Ectodermal cell (in vitro differentiated cells): ENCODE data around the gene LENG8.
"Not testable (repeated sequence)": the region's sequence is repeated elsewhere in the genome, so short reads cannot be mapped to it uniquely, and the experiment has no call there.

Experiments used
- H3K27ac ChIP-seq: 2 replicates; pipeline ENCODE4 v1.7.0; 2013; ENCODE audit warnings: mild to moderate bottlenecking, low read depth, low read length; ENCODE audit not compliant: insufficient read depth, poor library complexity, severe bottlenecking
- H3K27me3 ChIP-seq: 2 replicates; pipeline ENCODE4 v1.7.0; 2013; ENCODE audit warnings: mild to moderate bottlenecking, low read length; ENCODE audit not compliant: insufficient read depth, control insufficient read depth, poor library complexity, severe bottlenecking
- H3K36me3 ChIP-seq: one replicate; pipeline ENCODE4 v1.7.0; 2013; ENCODE audit warnings: low read length; ENCODE audit not compliant: control insufficient read depth, insufficient read depth
- H3K4me1 ChIP-seq: one replicate; pipeline ENCODE4 v1.7.0; 2013; ENCODE audit warnings: low read length; ENCODE audit not compliant: control insufficient read depth, insufficient read depth
- H3K4me3 ChIP-seq: 2 replicates; pipeline ENCODE4 v1.7.0; 2013; ENCODE audit warnings: low read depth, low read length, control low read depth; ENCODE audit not compliant: insufficient read depth
- H3K9me3 ChIP-seq: 2 replicates; pipeline ENCODE4 v1.7.0; 2013; ENCODE audit warnings: mild to moderate bottlenecking, low read length, moderate library complexity; ENCODE audit not compliant: control insufficient read depth
- WGBS, 2 experiments: methylation state at CpG; one replicate each; pipeline ENCODE4 v1.1.7; 2013; ENCODE audit warnings: missing lambda C conversion rate in 2 of 2; 5-methylcytosine and 5-hydroxymethylcytosine counted together

Gene LENG8

DNA sequence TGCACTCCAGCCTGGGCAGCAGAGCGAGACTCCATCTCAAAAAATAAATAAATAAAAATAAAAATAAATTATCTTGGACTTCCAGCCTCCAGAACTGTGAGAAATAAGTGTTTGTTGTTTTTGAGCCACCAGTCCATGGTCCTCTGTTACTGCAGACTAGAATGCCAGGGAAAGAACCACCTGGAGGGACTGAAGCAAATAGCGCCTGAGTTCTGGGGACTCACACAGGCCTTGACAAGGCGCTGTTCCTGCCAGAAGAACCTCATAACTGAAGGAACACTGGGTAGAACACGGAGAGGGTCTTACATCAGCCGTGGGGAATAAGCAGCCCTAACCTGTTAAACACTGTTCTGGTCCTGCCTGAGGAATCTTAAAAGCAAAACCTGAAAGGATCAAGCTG is 8.4 kb upstream of the LENG8 start:
- H3K27ac ChIP-seq: no peak overlapping the region
- 93 to 94% methylated on average over 4 of the region's 5 CpGs for WGBS, 2 experiments
- peaks cover 23% of the 10 kb centered on the region for H3K4me1 ChIP-seq
- no peak overlapping the region for H3K4me3 ChIP-seq
- H3K9me3 ChIP-seq: no peaks in the 10 kb centered on the region
- H3K36me3 ChIP-seq: peaks cover 6% of the 10 kb centered on the region
- H3K27me3 ChIP-seq: no peaks in the 10 kb centered on the region

DNA sequence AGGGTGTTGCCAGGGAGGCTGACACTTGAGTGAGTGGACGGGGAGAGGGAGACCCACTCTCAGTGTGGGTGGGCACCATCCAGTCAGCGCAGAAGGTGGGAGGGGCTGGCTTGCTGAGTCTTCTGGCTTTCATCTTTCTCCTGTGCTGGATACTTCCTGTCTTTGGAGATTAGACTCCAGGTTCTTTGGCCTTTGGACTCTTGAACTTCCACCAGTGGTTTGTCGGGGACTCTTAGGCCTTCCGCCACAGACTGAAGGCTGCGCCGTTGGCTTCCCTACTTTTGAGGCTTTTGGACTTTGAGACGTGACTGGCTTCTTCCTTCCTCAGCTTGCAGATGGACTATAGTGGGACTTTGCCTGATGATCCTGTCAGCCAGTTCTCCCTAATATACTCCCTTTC is 4.3 kb upstream of the LENG8 start:
- Histone ChIP-seq H3K27ac (no peak overlapping the region), H3K27me3 (no peaks in the 10 kb centered on the region), H3K4me3 (no peak overlapping the region), H3K4me1 (no peaks in the 10 kb centered on the region), H3K9me3 (no peaks in the 10 kb centered on the region), H3K36me3 (peaks cover 6% of the 10 kb centered on the region)
- WGBS, 2 experiments: 94 to 97% methylated on average over 7 of the region's 7 CpGs

DNA sequence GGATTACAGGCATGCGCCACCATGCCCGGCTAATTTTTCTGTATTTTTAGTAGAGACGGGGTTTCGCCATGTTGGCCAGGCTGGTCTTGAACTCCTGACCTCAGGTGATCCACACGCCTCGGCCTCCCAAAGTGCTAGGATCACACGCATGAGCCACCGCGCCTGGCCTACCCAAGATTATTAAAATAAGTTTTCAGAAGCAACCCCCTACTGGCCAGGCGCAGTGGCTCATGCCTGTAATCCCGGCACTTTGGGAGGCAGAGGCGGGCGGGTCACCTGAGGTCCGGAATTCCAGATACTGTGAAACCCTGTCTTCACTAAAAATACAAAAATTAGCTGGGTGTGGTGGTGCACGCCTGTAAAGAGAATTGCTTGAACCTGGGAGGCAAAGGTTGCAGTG is 2.6 kb upstream of the LENG8 start:
- not testable (repeated sequence) for H3K27ac ChIP-seq, H3K4me3 ChIP-seq, H3K36me3 ChIP-seq, H3K4me1 ChIP-seq, H3K27me3 ChIP-seq, H3K9me3 ChIP-seq
- 92 to 96% methylated on average over 15 of the region's 15 CpGs for WGBS, 2 experiments

DNA sequence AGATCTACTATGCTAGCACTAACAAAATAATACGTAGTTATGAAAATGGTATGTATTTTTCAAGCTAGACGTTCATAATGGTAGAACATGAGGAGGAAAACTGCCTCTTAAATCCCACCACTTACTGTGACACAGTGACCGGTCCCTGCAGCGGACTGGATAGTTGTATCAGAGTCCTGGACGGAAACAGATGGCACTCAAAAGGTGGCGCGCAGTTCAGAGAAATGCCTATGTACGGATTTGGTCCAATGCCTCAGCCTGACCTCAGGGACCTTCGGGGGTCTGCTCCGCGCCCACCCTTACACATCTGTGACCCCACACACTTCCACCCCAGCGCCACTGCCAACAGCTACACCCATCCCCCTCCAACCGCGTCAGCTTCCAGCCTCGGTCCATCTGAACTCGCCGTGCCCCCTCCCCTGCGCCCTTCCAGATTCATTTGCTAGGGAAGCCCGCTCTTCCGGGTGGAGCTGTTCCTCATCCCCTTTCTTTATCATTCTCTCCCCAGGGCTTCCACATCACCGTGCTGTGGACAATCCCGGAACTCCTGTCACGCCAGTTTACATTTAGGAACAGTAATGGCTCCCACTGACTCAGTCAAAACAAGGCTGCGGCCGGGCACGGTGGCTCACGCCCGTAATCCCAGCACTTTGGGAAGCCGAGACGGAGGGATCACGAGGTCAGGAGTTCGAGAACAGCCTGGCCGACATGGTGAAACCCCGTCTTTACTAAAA is 792 bp upstream of the LENG8 start:
- WGBS, 2 experiments: 4% methylated on average over 34 of the region's 34 CpGs
- Histone ChIP-seq H3K4me3 (peak overlapping the region; percentile 66), H3K9me3 (no peaks in the 10 kb centered on the region), H3K4me1 (peaks cover 8% of the 10 kb centered on the region), H3K27me3 (no peaks in the 10 kb centered on the region), H3K27ac (peak overlapping the region; percentile 96), H3K36me3 (peaks cover 23% of the 10 kb centered on the region)

DNA sequence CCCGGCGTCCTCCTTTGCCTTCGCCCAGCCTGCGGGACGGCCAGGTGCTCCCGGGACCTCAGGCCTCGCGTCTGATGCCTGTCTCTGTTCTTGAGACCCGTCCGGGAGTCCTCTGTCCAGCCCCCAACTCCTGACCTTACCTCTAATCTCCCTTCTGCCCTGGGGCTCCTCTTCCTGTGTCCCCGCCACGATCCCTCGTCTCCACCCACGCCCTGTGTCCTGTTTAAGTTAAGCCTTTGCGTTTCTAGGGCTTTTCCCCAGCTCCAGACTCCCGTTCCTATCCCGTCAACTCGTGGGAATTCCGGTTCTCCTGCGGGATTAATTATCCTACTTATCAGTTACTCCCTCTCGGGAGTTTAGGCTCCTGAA is 686 bp downstream of the LENG8 start:
- H3K27ac ChIP-seq: peak overlapping the region; percentile 96
- no peaks in the 10 kb centered on the region for H3K27me3 ChIP-seq
- WGBS, 2 experiments: 2% methylated on average over 21 of the region's 21 CpGs
- H3K4me3 ChIP-seq: peak overlapping the region; percentile 66
- H3K9me3 ChIP-seq: no peaks in the 10 kb centered on the region
- H3K36me3 ChIP-seq: peaks cover 35% of the 10 kb centered on the region
- peaks cover 8% of the 10 kb centered on the region for H3K4me1 ChIP-seq

DNA sequence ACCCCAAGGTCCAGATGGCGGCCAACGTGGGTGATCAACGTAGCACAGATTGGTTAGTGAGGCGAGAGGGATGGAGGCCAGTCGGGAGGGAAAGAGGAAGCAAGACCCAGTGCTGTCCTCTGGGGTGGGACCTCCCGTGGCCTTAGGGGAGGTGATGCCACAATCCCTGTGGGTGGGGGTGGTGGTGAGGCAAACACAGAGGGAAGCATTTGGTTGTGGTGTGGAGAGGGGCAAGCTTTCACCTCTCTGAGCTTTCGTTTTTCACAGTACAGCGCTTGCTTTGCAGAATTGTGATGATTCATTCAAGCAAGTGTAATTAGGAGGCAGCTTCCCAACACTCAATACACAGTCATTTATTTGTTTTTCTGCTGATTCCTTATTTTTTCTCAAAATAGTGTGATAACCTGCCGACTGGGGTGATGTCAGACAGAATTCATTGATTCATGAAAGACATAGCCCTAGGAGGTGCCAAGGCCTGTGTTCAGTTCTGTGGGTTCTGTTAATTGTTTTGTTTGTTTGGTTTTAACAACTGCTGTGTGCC is 2.4 kb downstream of the LENG8 start:
- 94 to 96% methylated on average over 9 of the region's 9 CpGs for WGBS, 2 experiments
- Histone ChIP-seq H3K4me3 (no peak overlapping the region), H3K9me3 (no peaks in the 10 kb centered on the region), H3K4me1 (peaks cover 8% of the 10 kb centered on the region), H3K36me3 (peaks cover 47% of the 10 kb centered on the region), H3K27me3 (no peaks in the 10 kb centered on the region), H3K27ac (no peak overlapping the region)

DNA sequence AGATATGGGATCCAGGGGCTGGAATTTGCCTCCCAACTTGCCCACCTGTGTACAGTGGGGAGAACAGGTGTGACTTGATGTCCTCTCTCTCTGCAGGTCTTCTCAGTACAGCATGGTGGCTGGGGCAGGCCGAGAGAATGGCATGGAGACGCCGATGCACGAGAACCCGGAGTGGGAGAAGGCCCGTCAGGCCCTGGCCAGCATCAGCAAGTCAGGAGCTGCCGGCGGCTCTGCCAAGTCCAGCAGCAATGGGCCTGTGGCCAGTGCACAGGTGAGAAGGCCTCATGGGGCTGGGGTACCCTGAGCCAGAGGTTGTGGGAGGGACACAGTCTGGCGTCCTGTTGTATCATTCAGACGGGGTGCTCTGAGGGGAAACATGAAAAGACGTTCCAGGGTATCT is 3.0 kb downstream of the LENG8 start:
- 96 to 97% methylated on average over 11 of the region's 11 CpGs for WGBS, 2 experiments
- peaks cover 53% of the 10 kb centered on the region for H3K36me3 ChIP-seq
- H3K4me1 ChIP-seq: peaks cover 8% of the 10 kb centered on the region
- H3K27me3 ChIP-seq: no peaks in the 10 kb centered on the region
- no peak overlapping the region for H3K27ac ChIP-seq
- no peak overlapping the region for H3K4me3 ChIP-seq
- no peaks in the 10 kb centered on the region for H3K9me3 ChIP-seq

DNA sequence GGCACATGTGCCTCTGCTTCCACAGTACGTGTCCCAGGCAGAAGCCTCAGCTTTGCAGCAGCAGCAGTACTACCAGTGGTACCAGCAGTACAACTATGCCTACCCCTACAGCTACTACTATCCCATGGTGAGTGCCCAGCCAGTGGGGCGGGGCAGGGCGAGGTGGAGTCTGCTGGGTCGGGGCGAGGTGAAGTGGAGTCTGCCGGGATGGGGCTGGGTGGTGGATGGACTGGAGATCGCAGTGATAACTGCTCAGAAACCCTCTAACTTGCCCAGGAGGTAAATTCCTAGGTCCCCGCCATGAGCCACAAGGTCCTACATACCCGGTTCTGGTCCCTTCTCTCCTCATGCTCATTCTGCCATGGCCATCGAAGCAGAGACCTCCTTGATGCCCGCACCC is 3.6 kb downstream of the LENG8 start:
- Histone ChIP-seq H3K27ac (no peak overlapping the region), H3K4me3 (no peak overlapping the region), H3K27me3 (no peaks in the 10 kb centered on the region), H3K4me1 (peaks cover 8% of the 10 kb centered on the region), H3K36me3 (peaks cover 59% of the 10 kb centered on the region), H3K9me3 (no peaks in the 10 kb centered on the region)
- WGBS, 2 experiments: 95 to 96% methylated on average over 11 of the region's 11 CpGs

DNA sequence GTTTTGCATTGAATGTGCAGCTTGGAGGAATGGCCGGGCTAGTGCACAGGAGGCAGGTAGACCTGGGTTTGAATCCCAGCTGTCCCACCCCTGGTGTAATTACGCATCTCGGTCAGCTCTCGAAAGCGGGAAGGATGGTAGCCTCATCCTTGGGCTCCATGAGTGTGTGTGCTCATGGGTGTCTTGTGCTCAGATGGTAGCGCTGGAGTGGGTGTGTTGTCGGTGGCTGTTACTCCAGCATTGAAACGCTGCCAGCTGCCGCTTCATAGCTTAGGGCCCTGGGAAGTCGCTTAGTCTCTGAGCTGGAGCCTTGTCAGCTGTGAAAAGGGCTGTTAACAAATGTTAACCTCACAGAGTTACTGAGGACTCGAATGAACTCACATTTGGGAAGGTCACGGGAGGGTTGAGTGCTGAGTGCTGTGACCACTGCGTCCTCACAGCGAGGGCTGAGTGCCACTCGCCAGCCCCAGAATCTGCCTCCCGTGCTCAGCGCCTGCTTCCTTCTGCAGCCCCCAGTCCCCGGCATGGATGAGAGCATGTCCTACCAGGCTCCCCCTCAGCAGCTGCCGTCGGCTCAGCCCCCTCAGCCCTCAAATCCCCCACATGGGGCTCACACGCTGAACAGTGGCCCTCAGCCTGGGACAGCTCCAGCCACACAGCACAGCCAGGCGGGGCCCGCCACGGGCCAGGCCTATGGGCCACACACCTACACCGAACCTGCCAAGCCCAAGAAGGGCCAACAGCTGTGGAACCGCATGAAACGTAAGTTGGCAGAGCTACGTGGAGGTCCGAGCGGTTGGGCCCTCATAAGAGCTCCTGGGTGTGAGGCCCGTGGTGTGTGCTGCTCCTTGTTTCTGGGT is 5.2 kb downstream of the LENG8 start:
- 96 to 97% methylated on average over 31 of the region's 31 CpGs for WGBS, 2 experiments
- no peak overlapping the region for H3K27ac ChIP-seq
- no peak overlapping the region for H3K4me3 ChIP-seq
- no peaks in the 10 kb centered on the region for H3K27me3 ChIP-seq
- H3K4me1 ChIP-seq: peaks cover 8% of the 10 kb centered on the region
- no peaks in the 10 kb centered on the region for H3K9me3 ChIP-seq
- peaks cover 74% of the 10 kb centered on the region for H3K36me3 ChIP-seq
